K562 (cell line): ENCODE results near the gene FMN2.

Source experiments
- BMI1 ChIP-seq: fragments of 150-350 bp; IDR thresholded peaks from 2 replicates; pipeline ENCODE4 v1.6.1; 2014; ENCODE audit warnings: low read length
- HNRNPLL ChIP-seq: fragments of 200-400 bp; formaldehyde crosslinking; IDR thresholded peaks from 2 replicates; pipeline ENCODE4 v1.6.1; 2017; ENCODE audit warnings: low read length, low read depth, mild to moderate bottlenecking; ENCODE audit not compliant: poor library complexity, severe bottlenecking
- MEIS2 ChIP-seq: fragments of 450-650 bp; IDR thresholded peaks from 2 replicates; pipeline ENCODE4 v1.6.1; 2014; ENCODE audit warnings: mild to moderate bottlenecking; ENCODE audit not compliant: partially characterized antibody

DNA sequence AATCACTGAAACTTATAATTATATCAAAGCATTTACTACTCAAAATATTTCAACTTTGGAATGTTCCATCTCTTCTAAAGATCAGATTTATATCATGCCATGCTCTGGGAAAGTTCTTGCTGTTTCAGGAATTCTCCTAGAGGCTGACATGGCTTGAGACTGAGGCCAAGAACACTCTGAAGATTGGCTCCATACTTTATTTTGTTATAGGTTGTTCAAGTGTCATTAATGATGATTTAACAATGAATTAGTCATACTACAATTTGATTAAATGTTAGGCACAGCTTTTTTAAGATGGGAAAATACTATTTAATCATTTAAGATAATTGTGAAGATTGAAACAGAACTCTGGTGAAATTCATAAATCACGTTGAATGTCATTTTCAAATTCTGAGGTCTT, 264.9 kb downstream of the FMN2 start:
- TF ChIP-seq BMI1 = no peak
- TF ChIP-seq HNRNPLL = no peak
- no peak for TF ChIP-seq MEIS2
